NCI-H82 (cell line): ENCODE data around the gene DOCK1.

Experiments used
- DNase-seq: peaks from one replicate; lab custom pipeline; 2025; lab: John Stamatoyannopoulos, UW

Gene DOCK1

DNA sequence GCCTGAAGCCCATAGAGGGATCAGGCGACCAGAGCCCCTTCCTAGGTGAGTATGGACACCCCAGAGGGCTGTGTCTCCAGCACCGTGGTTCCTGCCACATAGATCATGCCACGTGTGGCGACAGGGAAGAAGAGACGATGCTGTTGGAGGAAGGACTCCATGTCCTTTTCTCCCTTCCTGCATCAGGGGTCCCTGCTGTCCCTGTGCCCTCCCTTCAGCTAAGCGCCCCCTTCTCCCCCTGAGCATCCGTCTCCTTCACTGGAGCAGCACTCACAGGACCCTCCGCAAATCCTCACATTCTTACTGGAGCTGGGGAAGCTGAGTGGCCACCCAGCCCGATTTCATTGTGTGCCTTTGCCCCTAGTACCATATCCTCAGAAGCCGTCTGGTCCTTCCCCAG, 558.3 kb downstream of the DOCK1 start:
- DNase-seq = no peak

DNA sequence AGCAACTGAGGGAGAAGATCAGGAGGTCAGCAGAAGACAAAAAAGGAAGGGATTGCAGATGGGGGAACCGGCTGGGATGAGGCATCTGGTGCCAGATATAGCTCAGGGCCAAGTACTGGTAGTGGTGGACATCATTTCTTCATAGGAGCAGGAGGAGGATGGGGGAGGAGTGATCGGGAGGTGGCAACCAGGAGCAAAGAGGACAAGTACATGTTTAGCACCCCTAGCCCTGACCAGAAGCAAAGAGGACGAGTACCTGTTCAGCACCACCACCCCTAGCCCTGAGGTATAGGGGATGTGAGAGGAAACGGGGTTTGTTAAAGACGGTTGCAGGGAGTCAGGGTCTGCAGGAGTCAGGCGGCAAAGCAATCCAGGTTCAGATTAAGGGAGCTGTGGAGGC, 559.3 kb downstream of the DOCK1 start:
- no peak for DNase-seq

DNA sequence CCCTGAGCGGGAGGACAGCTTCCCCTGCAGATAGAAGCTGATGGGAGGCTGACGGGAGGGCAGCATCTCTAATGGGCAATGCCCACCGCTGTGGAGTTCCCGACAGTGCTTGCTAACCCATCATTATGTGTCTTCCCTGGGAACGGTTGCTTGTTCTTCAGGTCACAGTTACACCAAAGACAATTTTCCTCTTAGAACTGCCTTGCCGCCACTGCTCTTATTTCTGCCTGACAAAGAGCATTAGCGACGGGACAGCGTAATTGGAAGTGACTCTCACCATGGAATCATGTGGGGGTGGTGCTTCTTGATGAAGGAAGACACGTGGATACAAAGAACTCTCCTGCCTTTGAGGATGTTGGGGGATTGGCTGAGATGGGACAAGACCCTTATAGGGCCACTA, 562.6 kb downstream of the DOCK1 start:
- no peak for DNase-seq

DNA sequence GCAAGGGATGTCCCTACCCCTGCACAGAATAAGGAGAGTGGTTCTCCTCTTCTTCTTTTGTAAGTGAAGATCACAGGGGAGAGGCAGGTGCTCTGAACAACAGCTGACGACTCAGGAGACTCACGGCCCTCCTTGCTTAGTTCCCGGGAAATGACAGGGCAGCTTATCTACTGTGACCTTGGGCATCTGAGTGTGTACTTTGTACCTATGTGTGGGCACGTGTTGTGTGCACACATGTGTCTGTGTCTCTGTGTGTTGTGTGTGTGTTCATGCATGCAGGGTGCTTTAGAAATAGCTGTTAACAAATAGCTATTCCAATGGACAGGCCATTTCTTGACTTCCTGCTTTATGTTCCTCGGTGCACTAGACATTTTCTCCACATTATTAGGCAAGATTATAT, 563.4 kb downstream of the DOCK1 start:
- DNase-seq = no peak

DNA sequence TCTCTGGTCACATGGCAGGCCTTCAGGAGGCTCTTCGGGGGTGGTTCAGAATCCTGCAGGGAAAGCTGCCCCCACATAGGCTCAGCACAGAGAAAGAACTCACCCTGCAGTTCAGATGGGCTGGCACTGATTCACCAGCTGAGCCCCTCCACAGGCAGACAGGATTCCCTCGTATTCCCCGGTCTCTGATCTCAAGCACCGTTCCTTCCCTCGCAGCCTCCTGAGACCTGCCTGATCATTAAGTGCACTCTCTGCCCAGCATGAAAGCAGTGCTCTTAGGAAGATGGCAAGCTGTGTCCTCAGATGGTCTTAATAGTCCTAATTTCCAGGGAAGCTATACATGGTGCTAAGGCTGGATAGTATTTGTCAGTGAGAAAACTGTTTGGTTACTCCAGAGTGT, 565.7 kb downstream of the DOCK1 start:
- DNase-seq = no peak

DNA sequence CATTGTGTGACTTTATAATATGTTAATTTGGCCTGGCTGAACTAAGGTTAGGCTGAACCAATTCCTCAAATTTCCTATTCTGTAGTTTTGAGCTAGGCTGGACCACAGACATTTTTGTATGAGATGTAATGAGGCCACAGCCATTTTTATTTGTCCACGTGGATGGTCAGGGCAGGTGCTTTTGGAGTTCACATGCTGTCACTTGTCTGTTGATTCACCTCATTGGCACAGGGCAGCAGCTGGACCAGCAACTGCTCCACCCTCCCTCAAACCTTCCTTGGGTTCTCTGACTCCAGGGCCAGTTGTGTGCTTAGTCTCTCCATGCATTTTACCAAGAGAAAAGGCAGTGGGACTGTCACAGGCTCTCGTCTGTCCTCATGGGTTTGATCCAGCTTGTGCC, 567.7 kb downstream of the DOCK1 start:
- DNase-seq = no peak

DNA sequence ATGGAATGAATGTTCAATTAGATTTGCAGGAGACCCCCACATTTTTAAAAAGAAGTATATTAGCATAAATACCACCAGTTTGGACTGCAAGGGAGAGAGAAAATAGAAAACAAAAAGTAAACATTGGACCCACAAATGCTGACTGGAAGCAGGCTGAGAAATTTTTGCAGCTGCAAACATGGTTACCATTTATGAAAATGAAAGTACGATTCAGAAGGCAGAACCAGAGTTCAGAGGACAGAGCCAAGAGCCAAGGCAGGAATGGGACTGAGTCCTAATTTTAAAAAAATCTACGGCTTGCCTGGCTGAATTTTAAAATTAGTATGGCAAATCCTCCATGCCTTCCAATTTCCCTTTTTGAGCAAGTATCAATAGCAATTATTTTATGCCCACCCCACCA, 569.3 kb downstream of the DOCK1 start:
- no peak for DNase-seq

DNA sequence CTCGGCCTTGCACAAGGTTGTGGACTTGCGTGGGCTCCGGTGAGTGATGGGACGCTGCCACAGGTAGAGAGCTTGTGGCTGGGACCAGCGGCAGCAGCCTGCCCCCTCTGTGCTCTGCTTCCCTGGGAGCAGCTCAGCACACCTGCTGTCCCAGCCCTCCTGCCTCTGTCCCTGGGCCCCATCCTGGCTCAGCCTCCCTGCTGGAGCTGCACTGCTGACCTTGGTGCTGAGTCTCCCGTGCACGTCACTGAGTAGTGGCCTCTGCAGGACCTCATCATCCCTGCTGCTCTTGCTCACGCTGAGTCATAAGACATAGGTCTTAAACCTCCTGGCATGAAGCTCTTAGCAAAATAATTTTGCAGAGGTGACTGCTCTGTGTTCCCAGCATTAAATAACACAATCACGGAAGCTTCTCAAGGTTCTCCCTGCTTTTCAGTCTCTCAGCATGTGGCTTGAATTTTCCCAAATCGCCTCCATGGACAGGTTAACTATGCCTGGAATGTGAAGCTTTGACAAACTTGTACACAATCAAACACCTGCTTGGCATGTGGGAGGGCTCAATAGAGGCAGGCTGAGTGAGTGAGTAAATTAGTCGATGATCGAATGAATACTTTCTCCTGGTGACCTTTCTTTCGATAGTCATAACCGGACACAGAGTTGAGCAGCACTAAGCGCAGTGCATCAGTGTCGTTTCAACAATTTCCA, 580.1 kb downstream of the DOCK1 start:
- no peak for DNase-seq

DNA sequence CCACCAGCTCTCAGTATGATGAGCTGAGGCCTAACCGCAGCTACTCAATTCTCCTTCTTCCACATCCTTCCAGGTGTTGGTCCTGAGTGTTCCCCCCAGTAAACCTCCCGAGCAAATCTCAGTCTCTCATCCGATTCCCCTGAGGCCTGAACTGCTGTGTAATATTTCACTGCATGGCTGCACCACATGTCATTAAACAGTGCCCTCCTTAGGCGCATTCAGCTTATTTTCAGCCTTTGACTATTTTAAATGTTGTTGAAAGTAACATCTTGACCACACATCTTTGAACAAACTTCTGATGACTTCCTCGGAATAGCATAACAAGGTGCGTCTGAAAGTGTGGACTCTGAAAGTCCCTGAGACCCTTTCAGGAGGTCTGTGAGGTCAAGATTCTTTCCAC, 581.1 kb downstream of the DOCK1 start:
- peak; percentile 9 for DNase-seq

DNA sequence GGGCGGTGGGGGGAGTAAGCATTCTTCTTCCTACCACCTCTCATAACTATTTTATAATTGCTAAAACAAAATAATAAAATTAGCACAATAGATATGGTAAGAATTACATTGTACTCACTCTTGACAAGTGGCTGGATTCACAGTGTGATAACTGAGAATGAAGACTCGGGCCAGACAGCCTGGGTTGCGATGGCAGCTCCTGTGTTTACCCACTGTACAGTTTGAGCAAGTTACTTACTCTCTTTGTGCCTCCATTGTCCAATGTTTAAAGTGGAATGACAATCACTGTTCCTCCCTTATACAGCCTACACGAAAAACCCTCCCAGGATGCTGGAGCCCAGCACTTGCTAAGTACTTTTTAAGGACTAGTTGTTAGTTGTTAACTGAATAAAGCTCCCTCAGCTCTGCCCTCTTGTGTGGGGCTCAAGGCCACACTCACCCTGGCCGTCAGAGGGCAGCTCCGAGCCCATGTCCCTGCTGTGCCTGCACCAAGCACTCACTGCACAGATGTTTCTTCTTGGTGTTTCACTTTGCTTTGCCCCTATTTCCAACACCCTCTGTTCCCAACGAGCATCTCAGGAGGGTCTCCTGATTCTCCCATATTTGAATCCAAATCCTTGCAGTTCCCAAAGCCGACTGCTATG, 587.5 kb downstream of the DOCK1 start:
- peak; percentile 47 for DNase-seq

DNA sequence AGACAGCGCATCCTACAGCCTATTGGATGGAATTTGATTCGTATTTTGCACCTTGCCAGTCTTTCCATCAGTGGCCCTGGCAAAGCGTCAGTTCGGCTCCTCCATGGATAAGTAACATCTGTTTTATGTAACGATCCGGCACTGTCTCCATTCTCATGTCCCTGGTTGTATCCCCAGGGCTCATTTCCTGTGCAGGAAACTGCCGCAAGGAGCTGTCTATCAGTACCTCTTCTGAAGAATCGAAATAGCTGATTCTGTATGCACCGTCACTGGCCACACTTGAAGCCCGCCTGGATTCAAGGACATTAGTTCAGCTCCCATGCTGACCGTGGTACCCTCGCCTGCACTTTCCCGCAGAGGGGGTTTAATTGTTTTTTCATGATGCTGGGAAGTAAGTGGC, 590.8 kb downstream of the DOCK1 start:
- no peak for DNase-seq

DNA sequence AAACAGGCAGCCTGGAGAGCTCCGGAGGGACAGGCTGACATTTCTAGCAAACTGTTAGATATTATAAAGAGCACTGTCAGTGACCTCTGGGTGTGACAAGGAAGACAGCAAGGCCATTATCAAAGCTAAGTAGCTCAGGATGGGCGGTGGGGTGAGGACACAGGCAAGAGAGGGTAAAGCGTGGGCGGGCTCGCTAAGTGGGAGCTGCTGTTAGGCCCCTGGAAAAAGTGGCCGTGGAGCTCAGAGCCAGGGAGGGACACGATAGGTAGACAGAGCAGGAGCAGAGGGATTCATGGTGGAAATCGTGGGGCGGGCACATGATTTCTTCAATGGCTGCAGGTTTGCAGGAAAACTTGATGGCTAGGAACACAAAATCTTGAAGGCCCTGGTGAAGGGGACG, 592.5 kb downstream of the DOCK1 start:
- DNase-seq = no peak

DNA sequence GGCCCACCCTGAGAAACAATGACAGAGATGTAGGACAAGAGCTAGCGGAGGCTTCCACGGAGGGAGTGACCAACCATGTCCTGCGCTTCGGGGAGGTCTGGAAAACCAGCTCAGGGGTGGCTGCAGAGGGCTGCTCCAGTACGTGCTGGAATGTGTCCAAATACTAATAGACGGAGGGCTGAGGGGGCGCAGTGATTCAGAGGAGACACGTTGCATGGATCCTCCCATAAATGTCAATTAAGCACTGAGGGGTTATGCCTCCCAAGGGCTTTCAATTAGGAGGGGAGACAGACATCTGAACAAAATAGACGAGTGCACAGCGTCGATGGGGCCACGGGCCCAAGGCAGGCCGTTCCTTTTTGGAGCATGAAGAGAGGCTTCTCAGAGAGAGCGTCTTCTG, 592.9 kb downstream of the DOCK1 start:
- peak; percentile 20 for DNase-seq

DNA sequence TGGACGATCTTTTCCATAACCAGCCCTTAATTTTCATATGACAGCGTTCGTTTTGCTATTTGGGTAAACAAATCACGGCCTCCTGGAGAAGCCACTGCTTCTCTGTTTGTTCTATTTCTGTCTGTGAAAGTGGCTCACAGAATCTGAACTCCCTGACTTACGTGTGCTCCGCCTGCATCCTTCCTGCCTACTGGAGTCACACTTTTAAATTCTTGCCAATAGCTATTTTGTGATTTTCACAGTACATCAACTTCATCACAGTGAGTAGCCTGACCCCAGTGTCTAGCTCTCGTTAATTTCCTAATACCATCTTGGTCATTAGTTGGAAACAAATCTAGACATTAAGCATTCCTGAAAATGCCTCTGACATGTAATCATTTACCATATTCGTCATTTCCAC, 594.9 kb downstream of the DOCK1 start:
- no peak for DNase-seq
